ENCODE data around the gene SCARB1. TPM values are rescaled to one million over a fixed set of nuclear protein-coding genes. Genes with fewer than 3 reads are reported as not detected.

SCARB1 gene
- total and polyA plus RNA-seq, 9 of the 15 experiments (the other 6 are each of a cell fraction or from before 2014, with no cell fraction given), result 0.56 to 157 (median 52.8) TPM

DNA sequence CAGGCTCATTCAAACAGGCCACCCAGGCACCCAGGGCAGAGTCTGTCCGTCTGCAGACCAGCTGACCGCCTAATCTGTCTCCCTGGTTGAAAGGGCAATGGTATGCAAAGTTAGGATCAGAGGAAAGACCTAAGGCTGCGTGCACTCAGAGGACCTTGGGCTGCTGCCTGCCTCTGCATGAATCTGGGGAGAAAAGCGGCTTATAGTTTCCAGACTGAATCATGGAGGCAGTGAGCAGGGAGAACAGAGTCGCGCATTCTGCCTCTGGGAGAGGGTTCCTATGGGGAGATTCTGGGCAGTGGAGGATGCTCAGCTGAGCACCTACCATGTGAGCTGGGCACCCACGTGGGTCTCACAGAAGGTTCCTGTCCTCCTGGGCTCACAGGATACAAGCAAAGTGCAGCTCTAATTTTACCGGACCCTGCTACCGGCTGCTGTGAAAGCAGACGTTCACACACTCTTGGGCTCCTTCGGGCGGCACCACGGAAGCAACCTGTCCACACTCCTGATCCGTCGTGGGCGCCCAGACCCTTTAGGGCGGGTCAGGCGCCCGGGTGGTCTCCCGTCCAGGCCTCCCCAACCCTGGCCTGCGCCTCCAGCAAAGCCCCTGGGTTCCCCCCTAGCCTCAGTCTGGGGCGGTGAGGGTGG is 772 bp downstream of the SCARB1 start (continued):
- TF ChIP-seq SOX6 (IDR thresholded peaks at IDR 0.05) (no peak), GABPB1 (CRISPR knock-in tag; IDR thresholded peaks at IDR 0.05) (peak; percentile 12; the same call in 1 of the 2 replicates), HNRNPLL (IDR thresholded peaks at IDR 0.05; ENCODE audit: low read depth, low read length, poor library complexity, severe bottlenecking) (no peak), ZBTB8A (IDR thresholded peaks at IDR 0.05; ENCODE audit: partially characterized antibody) (no peak), ZNF717 (CRISPR knock-in tag; IDR thresholded peaks at IDR 0.05) (no peak), FOXK1 (CRISPR knock-in tag; IDR thresholded peaks at IDR 0.05; ENCODE audit: borderline replicate concordance) (0 out of 2 replicates have a peak, but pooled peaks have one; percentile 35), HDAC2 (IDR thresholded peaks at IDR 0.05) (0 out of 2 replicates have a peak, but pooled peaks have one; percentile 17), IFI16 (CRISPR knock-in tag; IDR thresholded peaks at IDR 0.05) (no peak), ZNF224 (CRISPR knock-in tag; IDR thresholded peaks at IDR 0.05) (no peak), ZNF165 (CRISPR knock-in tag; IDR thresholded peaks at IDR 0.05; ENCODE audit: borderline replicate concordance) (no peak), C11orf30 (IDR thresholded peaks at IDR 0.05; ENCODE audit: low read depth) (no peak), KAT8 (IDR thresholded peaks at IDR 0.05; ENCODE audit: low read depth) (no peak), ATF7 (IDR thresholded peaks at IDR 0.05) (no peak), DACH1 (IDR thresholded peaks at IDR 0.05; ENCODE audit: partially characterized antibody) (peak; percentile 39), ZNF316 (IDR thresholded peaks at IDR 0.05) (no peak), ZNF12 (CRISPR knock-in tag; IDR thresholded peaks at IDR 0.05) (no peak; the same call in 1 of the 2 replicates), RBM25 (IDR thresholded peaks at IDR 0.05; ENCODE audit: low read depth, low read length, severe bottlenecking) (no peak), NR3C1 (CRISPR knock-in tag; IDR thresholded peaks at IDR 0.05) (no peak), EP400 (IDR thresholded peaks at IDR 0.05) (peak; percentile 18; the same call in 1 of the 2 replicates)
- TF ChIP-seq, protein P1, sequence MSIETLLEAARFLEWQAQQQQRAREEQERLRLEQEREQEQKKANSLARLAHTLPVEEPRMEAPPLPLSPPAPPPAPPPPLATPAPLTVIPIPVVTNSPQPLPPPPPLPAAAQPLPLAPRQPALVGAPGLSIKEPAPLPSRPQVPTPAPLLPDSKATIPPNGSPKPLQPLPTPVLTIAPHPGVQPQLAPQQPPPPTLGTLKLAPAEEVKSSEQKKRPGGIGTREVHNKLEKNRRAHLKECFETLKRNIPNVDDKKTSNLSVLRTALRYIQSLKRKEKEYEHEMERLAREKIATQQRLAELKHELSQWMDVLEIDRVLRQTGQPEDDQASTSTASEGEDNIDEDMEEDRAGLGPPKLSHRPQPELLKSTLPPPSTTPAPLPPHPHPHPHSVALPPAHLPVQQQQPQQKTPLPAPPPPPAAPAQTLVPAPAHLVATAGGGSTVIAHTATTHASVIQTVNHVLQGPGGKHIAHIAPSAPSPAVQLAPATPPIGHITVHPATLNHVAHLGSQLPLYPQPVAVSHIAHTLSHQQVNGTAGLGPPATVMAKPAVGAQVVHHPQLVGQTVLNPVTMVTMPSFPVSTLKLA (conservative IDR thresholded peaks at IDR 0.05), result peak; percentile 69 to 77; a peak in 3 of 4 replicates
- TF ChIP-seq, protein P2, sequence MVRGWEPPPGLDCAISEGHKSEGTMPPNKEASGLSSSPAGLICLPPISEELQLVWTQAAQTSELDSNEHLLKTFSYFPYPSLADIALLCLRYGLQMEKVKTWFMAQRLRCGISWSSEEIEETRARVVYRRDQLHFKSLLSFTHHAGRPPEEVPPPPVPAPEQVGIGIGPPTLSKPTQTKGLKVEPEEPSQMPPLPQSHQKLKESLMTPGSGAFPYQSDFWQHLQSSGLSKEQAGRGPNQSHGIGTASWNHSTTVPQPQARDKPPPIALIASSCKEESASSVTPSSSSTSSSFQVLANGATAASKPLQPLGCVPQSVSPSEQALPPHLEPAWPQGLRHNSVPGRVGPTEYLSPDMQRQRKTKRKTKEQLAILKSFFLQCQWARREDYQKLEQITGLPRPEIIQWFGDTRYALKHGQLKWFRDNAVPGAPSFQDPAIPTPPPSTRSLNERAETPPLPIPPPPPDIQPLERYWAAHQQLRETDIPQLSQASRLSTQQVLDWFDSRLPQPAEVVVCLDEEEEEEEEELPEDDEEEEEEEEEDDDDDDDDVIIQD (CRISPR knock-in tag; IDR thresholded peaks at IDR 0.05), result no peak
- TF ChIP-seq, protein P3, sequence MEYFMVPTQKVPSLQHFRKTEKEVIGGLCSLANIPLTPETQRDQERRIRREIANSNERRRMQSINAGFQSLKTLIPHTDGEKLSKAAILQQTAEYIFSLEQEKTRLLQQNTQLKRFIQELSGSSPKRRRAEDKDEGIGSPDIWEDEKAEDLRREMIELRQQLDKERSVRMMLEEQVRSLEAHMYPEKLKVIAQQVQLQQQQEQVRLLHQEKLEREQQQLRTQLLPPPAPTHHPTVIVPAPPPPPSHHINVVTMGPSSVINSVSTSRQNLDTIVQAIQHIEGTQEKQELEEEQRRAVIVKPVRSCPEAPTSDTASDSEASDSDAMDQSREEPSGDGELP (CRISPR knock-in tag; IDR thresholded peaks at IDR 0.05; ENCODE audit: borderline replicate concordance), result peak; percentile 84
- TF ChIP-seq, protein P4, sequence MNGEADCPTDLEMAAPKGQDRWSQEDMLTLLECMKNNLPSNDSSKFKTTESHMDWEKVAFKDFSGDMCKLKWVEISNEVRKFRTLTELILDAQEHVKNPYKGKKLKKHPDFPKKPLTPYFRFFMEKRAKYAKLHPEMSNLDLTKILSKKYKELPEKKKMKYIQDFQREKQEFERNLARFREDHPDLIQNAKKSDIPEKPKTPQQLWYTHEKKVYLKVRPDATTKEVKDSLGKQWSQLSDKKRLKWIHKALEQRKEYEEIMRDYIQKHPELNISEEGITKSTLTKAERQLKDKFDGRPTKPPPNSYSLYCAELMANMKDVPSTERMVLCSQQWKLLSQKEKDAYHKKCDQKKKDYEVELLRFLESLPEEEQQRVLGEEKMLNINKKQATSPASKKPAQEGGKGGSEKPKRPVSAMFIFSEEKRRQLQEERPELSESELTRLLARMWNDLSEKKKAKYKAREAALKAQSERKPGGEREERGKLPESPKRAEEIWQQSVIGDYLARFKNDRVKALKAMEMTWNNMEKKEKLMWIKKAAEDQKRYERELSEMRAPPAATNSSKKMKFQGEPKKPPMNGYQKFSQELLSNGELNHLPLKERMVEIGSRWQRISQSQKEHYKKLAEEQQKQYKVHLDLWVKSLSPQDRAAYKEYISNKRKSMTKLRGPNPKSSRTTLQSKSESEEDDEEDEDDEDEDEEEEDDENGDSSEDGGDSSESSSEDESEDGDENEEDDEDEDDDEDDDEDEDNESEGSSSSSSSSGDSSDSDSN (IDR thresholded peaks at IDR 0.05; ENCODE audit: borderline replicate concordance in 1 of 2, low read depth in 2 of 2, low read length in 2 of 2), result peak in 1 of 2 experiments; percentile 37; a peak in 1 of 4 replicates
